Measurements from ENCODE around the gene RELL1.

DNA sequence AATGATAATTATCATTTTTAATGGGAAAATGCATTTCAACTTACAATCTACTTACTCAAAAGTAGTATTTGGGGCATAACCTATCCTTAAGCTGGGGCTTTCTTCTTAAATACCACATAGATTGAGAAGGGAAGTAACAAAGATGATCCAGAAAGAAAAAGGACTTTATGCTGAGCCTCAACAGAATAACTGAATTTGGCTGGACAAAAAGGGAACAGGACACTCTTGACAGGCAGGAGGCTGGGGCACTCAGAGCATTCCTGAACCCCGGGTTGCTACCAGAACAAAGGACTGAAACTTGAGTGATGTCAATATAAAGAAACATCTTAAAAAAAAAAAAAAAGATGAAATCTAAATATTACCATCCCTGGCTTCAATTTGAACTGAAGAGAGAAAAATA, 23.9 kb downstream of the RELL1 start:
- TF ChIP-seq POLR2A (IDR thresholded peaks at IDR 0.05; ENCODE audit: low read length): no peak
- no peak for TF ChIP-seq GATA1 (IDR thresholded peaks at IDR 0.05; ENCODE audit: low read depth, low read length)

All from erythroblast (primary cell).